ENCODE results near the gene SEMA3D.

Gene SEMA3D

GRCh38 chr7:85074016-85074415, 112.8 kb downstream of the SEMA3D start:
- DNase-seq = no peak

GRCh38 chr7:85070967-85071628, 115.8 kb downstream of the SEMA3D start:
- no peak for DNase-seq

GRCh38 chr7:85068799-85069198, 118.1 kb downstream of the SEMA3D start:
- DNase-seq = no peak

GRCh38 chr7:85067371-85067770, 119.5 kb downstream of the SEMA3D start:
- no peak for DNase-seq

- no peak for DNase-seq
Observed at GRCh38 chr7:85065888-85066485, 120.9 kb downstream of the SEMA3D start.

- no peak for DNase-seq
Observed at GRCh38 chr7:85065306-85065705, 121.5 kb downstream of the SEMA3D start.

GRCh38 chr7:85062651-85063050, 124.2 kb downstream of the SEMA3D start:
- no peak for DNase-seq

GRCh38 chr7:85061456-85061855, 125.4 kb downstream of the SEMA3D start:
- no peak for DNase-seq

GRCh38 chr7:85060696-85061095, 126.2 kb downstream of the SEMA3D start:
- no peak for DNase-seq

- DNase-seq = no peak
Observed at GRCh38 chr7:85055906-85056305, 130.9 kb downstream of the SEMA3D start.

GRCh38 chr7:85055196-85055595, 131.7 kb downstream of the SEMA3D start:
- DNase-seq = no peak

- no peak for DNase-seq
Observed at GRCh38 chr7:85054306-85054705, 132.6 kb downstream of the SEMA3D start.

GRCh38 chr7:85052894-85053293, 134.0 kb downstream of the SEMA3D start:
- DNase-seq = no peak

GRCh38 chr7:85052056-85052737, 134.7 kb downstream of the SEMA3D start:
- DNase-seq = no peak

- DNase-seq = no peak
Observed at GRCh38 chr7:85046534-85046933, 140.3 kb downstream of the SEMA3D start.

- no peak for DNase-seq
Observed at GRCh38 chr7:85041605-85042216, 145.1 kb downstream of the SEMA3D start.

- no peak for DNase-seq
Observed at GRCh38 chr7:85039196-85039923, 147.5 kb downstream of the SEMA3D start.

GRCh38 chr7:85038466-85038865, 148.4 kb downstream of the SEMA3D start:
- DNase-seq = no peak

- no peak for DNase-seq
Observed at GRCh38 chr7:85033263-85033662, 153.6 kb downstream of the SEMA3D start.

- DNase-seq = no peak
Observed at GRCh38 chr7:85031475-85031874, 155.4 kb downstream of the SEMA3D start.

- DNase-seq = no peak
Observed at GRCh38 chr7:85030893-85031292, 156.0 kb downstream of the SEMA3D start.

- no peak for DNase-seq
Observed at GRCh38 chr7:85025312-85025756, 161.5 kb downstream of the SEMA3D start.

GRCh38 chr7:85023916-85024315, 162.9 kb downstream of the SEMA3D start:
- DNase-seq = no peak
